HG03025 (cell line): ENCODE data around the gene TMEM115.

Source experiments
- ATAC-seq: cut with Tn5 transposase; IDR thresholded peaks from one replicate; pipeline ENCODE4 v1.9.1; 2021; ENCODE audit warnings: mild to moderate bottlenecking, moderate library complexity; ENCODE audit not compliant: unreplicated experiment, low FRiP score

Gene TMEM115

GRCh38 chr3:50354186-50354764 is 5.0 kb downstream of the TMEM115 start:
- no peak for ATAC-seq

GRCh38 chr3:50353245-50354004 is 5.9 kb downstream of the TMEM115 start:
- ATAC-seq: no peak

- ATAC-seq: no peak
Measured at GRCh38 chr3:50352781-50353180, 6.5 kb downstream of the TMEM115 start.

- ATAC-seq: no peak
Measured at GRCh38 chr3:50351323-50351697, 8.0 kb downstream of the TMEM115 start.

GRCh38 chr3:50350527-50351322 is 8.6 kb downstream of the TMEM115 start, which contains the start of the genes CYB561D2 and NPRL2:
TSS of gene CYB561D2 (plus strand) at chr3:50350862. CDS start at chr3:50351434, 572 bp downstream.
TSS of gene NPRL2 (minus strand) at chr3:50350775. CDS start at chr3:50350652, 123 bp downstream.
- ATAC-seq: peak; percentile 77

- no peak for ATAC-seq
Measured at GRCh38 chr3:50350213-50350526, 9.2 kb downstream of the TMEM115 start.

- no peak for ATAC-seq
Measured at GRCh38 chr3:50347187-50347813, 12.0 kb downstream of the TMEM115 start.

- ATAC-seq: no peak
Measured at GRCh38 chr3:50345586-50346234, 13.6 kb downstream of the TMEM115 start, which contains the start of gene ZMYND10. TSS of gene ZMYND10 (minus strand) at chr3:50345732. CDS start at chr3:50345579, 153 bp downstream.

- ATAC-seq: no peak
Measured at GRCh38 chr3:50345008-50345407, 14.3 kb downstream of the TMEM115 start.

GRCh38 chr3:50342813-50343633 is 16.3 kb downstream of the TMEM115 start:
- no peak for ATAC-seq

GRCh38 chr3:50341996-50342650 is 17.2 kb downstream of the TMEM115 start:
- no peak for ATAC-seq

GRCh38 chr3:50341537-50341936 is 17.8 kb downstream of the TMEM115 start:
- no peak for ATAC-seq

GRCh38 chr3:50340448-50341329 is 18.6 kb downstream of the TMEM115 start, which contains the start of gene RASSF1:
TSS of gene RASSF1 (minus strand) at chr3:50340836. CDS start at chr3:50340805, 31 bp downstream.
- ATAC-seq: no peak

GRCh38 chr3:50340147-50340447 is 19.2 kb downstream of the TMEM115 start:
- no peak for ATAC-seq

- ATAC-seq: no peak
Measured at GRCh38 chr3:50339485-50340146, 19.7 kb downstream of the TMEM115 start.

- no peak for ATAC-seq
Measured at GRCh38 chr3:50338965-50339364, 20.4 kb downstream of the TMEM115 start.

- peak; percentile 61 for ATAC-seq
Measured at GRCh38 chr3:50337175-50337861, 22.0 kb downstream of the TMEM115 start.
